WTC11 (cell line): ENCODE data around the gene CISTR. TPM values are rescaled to one million over a fixed set of nuclear protein-coding genes. Genes with fewer than 3 reads are reported as not detected.

Experiments used
- ATAC-seq: fragments of 200-7000 bp; cut with Tn5 transposase; 2 replicates; pipeline ENCODE4 v1.10.0; 2021; ENCODE audit warnings: mild to moderate bottlenecking, moderate library complexity
- CTCF ChIA-PET: fragments of 300-600 bp; sonication (Branson Sonifier 250); formaldehyde crosslinking; loops from one replicate; lab custom pipeline; 2021; ENCODE audit warnings: antibody characterized with exemption; lab: Charles Lee
- POLR2A ChIA-PET: fragments of 350-600 bp; sonication (Branson Sonifier 250); formaldehyde crosslinking; loops from one replicate; lab custom pipeline; 2021; ENCODE audit warnings: antibody characterized with exemption; lab: Charles Lee
- DNase-seq: peaks from one replicate; pipeline ENCODE4 v3.0.0; 2021; ENCODE audit warnings: low spot score
- H3K27ac Mint-ChIP-seq: 2 replicates; pipeline ENCODE4 v1.8.0; 2021; ENCODE audit warnings: mixed read lengths
- H3K27me3 Mint-ChIP-seq: 2 replicates; pipeline ENCODE4 v1.8.0; 2021; ENCODE audit warnings: low read depth, mild to moderate bottlenecking, moderate library complexity, mixed read lengths
- H3K36me3 Mint-ChIP-seq: 2 replicates; pipeline ENCODE4 v1.8.0; 2021; ENCODE audit warnings: mixed read lengths
- H3K4me1 Mint-ChIP-seq: 2 replicates; pipeline ENCODE4 v1.8.0; 2022; ENCODE audit warnings: mixed read lengths
- H3K4me3 Mint-ChIP-seq: 2 replicates; pipeline ENCODE4 v1.8.0; 2021; ENCODE audit warnings: mild to moderate bottlenecking, moderate library complexity, mixed read lengths
- H3K9me3 Mint-ChIP-seq: 2 replicates; pipeline ENCODE4 v1.8.0; 2021; ENCODE audit warnings: mixed read lengths
- CREM ChIP-seq: sonication (generic); formaldehyde crosslinking; IDR thresholded peaks from 2 replicates; pipeline ENCODE4 v1.8.1; 2022; ENCODE audit warnings: mild to moderate bottlenecking, missing genetic modification reagents, moderate library complexity
- E2F4 ChIP-seq: sonication (generic); formaldehyde crosslinking; IDR thresholded peaks from 2 replicates; pipeline ENCODE4 v1.8.1; 2022; ENCODE audit warnings: low read depth, mild to moderate bottlenecking, moderate library complexity, missing genetic modification reagents, borderline replicate concordance
- ERG ChIP-seq: fragments of 250-450 bp; sonication (Bioruptor Pico); IDR thresholded peaks from 2 replicates; pipeline ENCODE4 v1.8.0; 2021; ENCODE audit warnings: mild to moderate bottlenecking
- FOXJ3 ChIP-seq: sonication (generic); formaldehyde crosslinking; IDR thresholded peaks from 2 replicates; pipeline ENCODE4 v1.9.0; 2021; ENCODE audit warnings: missing genetic modification reagents, mild to moderate bottlenecking, borderline replicate concordance
- HMGA2 ChIP-seq: fragments of 250-450 bp; sonication (Bioruptor Pico); IDR thresholded peaks from 2 replicates; pipeline ENCODE4 v1.4.0; 2021; ENCODE audit warnings: mild to moderate bottlenecking, moderate library complexity
- KAT7 ChIP-seq: sonication (generic); formaldehyde crosslinking; IDR thresholded peaks from 2 replicates; pipeline ENCODE4 v1.8.1; 2023; ENCODE audit warnings: missing genetic modification reagents, mild to moderate bottlenecking, borderline replicate concordance
- MXD4 ChIP-seq: fragments of 250-450 bp; sonication (Bioruptor Pico); IDR thresholded peaks from 2 replicates; pipeline ENCODE4 v1.8.0; 2021; ENCODE audit warnings: mild to moderate bottlenecking, moderate library complexity, borderline replicate concordance
- SMAD3 ChIP-seq: sonication (generic); formaldehyde crosslinking; IDR thresholded peaks from 2 replicates; pipeline ENCODE4 v1.8.0; 2022; ENCODE audit warnings: missing genetic modification reagents, mild to moderate bottlenecking, borderline replicate concordance
- TCF7 ChIP-seq: sonication (generic); formaldehyde crosslinking; IDR thresholded peaks from 2 replicates; pipeline ENCODE4 v1.8.0; 2022; ENCODE audit warnings: mild to moderate bottlenecking, low read depth, missing genetic modification reagents, moderate library complexity
- TP53 ChIP-seq: sonication (generic); formaldehyde crosslinking; IDR thresholded peaks from 2 replicates; pipeline ENCODE4 v1.8.1; 2023; ENCODE audit warnings: mild to moderate bottlenecking, missing genetic modification reagents
- ZNF219 ChIP-seq: sonication (generic); formaldehyde crosslinking; IDR thresholded peaks from 2 replicates; pipeline ENCODE4 v1.8.0; 2023; ENCODE audit warnings: missing genetic modification reagents, mild to moderate bottlenecking, borderline replicate concordance
- ZNF317 ChIP-seq: sonication (generic); formaldehyde crosslinking; IDR thresholded peaks from 2 replicates; pipeline ENCODE4 v1.8.1; 2023; ENCODE audit warnings: low read depth, mild to moderate bottlenecking, moderate library complexity, missing genetic modification reagents, borderline replicate concordance
- ZNF423 ChIP-seq: fragments of 250-450 bp; sonication (Bioruptor Pico); IDR thresholded peaks from 2 replicates; pipeline ENCODE4 v2.1.2; 2022; ENCODE audit warnings: mild to moderate bottlenecking, moderate library complexity
- total RNA-seq: library from RNA; stranded (reverse); gene quantifications from 3 replicates; pipeline ENCODE4 v1.2.3, GENCODE V29; 2021
- TF ChIP-seq, protein P1 (sequence below): sonication (generic); formaldehyde crosslinking; IDR thresholded peaks from 2 replicates; pipeline ENCODE4 v1.8.0; 2022; ENCODE audit warnings: mild to moderate bottlenecking, missing genetic modification reagents
- TF ChIP-seq, protein P2 (sequence below): fragments of 200-600 bp; IDR thresholded peaks from 2 replicates; pipeline ENCODE4 v1.8.0; 2022; ENCODE audit warnings: antibody characterized with exemption
- TF ChIP-seq, protein P3 (sequence below): sonication (generic); formaldehyde crosslinking; IDR thresholded peaks from 2 replicates; pipeline ENCODE4 v1.8.0; 2022; ENCODE audit warnings: mild to moderate bottlenecking, missing genetic modification reagents
- TF ChIP-seq, protein P4 (sequence below): sonication (generic); formaldehyde crosslinking; IDR thresholded peaks from 2 replicates; pipeline ENCODE4 v1.8.0; 2023; ENCODE audit warnings: missing genetic modification reagents, mild to moderate bottlenecking, borderline replicate concordance
- TF ChIP-seq, protein P5 (sequence below): sonication (generic); formaldehyde crosslinking; IDR thresholded peaks from 2 replicates; pipeline ENCODE4 v1.8.0; 2022; ENCODE audit warnings: missing genetic modification reagents

CISTR gene
- total RNA-seq, 1 experiment from 2014 or later = 0.81 TPM

- Mint-ChIP-seq H3K27me3 (peaks cover 15% of the 10 kb centered on the region), H3K9me3 (no peaks in the 10 kb centered on the region), H3K36me3 (no peaks in the 10 kb centered on the region), H3K27ac (no peak overlapping the region), H3K4me3 (no peak overlapping the region), H3K4me1 (peaks cover 11% of the 10 kb centered on the region)
- ChIA-PET CTCF (interaction anchor here (2.5 to 10.2 kb wide), 8 partner anchors 8 to 205 kb away, joined by 19 to 327 read pairs (median 116); partner anchors contain the start of genes ATP5MC2 and CALCOCO1), POLR2A (interaction anchor here (0.7 kb wide), 1 partner anchor 8 kb away, joined by 3 read pairs; no protein-coding TSS in a partner anchor)
- TF ChIP-seq SMAD3 (CRISPR knock-in tag) (no peak), HMGA2 (CRISPR knock-in tag) (no peak), ZNF317 (no peak), ZNF219 (CRISPR knock-in tag) (no peak), KAT7 (CRISPR knock-in tag) (no peak), MXD4 (CRISPR knock-in tag) (no peak), E2F4 (CRISPR knock-in tag) (no peak), TCF7 (CRISPR knock-in tag) (no peak), ERG (CRISPR knock-in tag) (no peak), TP53 (CRISPR knock-in tag) (no peak), ZNF423 (CRISPR knock-in tag) (no peak), CREM (CRISPR knock-in tag) (no peak), FOXJ3 (CRISPR knock-in tag) (no peak)
- TF ChIP-seq, protein P1, sequence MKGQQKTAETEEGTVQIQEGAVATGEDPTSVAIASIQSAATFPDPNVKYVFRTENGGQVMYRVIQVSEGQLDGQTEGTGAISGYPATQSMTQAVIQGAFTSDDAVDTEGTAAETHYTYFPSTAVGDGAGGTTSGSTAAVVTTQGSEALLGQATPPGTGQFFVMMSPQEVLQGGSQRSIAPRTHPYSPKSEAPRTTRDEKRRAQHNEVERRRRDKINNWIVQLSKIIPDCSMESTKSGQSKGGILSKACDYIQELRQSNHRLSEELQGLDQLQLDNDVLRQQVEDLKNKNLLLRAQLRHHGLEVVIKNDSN (CRISPR knock-in tag) = no peak
- TF ChIP-seq, protein P2, sequence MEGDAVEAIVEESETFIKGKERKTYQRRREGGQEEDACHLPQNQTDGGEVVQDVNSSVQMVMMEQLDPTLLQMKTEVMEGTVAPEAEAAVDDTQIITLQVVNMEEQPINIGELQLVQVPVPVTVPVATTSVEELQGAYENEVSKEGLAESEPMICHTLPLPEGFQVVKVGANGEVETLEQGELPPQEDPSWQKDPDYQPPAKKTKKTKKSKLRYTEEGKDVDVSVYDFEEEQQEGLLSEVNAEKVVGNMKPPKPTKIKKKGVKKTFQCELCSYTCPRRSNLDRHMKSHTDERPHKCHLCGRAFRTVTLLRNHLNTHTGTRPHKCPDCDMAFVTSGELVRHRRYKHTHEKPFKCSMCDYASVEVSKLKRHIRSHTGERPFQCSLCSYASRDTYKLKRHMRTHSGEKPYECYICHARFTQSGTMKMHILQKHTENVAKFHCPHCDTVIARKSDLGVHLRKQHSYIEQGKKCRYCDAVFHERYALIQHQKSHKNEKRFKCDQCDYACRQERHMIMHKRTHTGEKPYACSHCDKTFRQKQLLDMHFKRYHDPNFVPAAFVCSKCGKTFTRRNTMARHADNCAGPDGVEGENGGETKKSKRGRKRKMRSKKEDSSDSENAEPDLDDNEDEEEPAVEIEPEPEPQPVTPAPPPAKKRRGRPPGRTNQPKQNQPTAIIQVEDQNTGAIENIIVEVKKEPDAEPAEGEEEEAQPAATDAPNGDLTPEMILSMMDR = no peak
- TF ChIP-seq, protein P3, sequence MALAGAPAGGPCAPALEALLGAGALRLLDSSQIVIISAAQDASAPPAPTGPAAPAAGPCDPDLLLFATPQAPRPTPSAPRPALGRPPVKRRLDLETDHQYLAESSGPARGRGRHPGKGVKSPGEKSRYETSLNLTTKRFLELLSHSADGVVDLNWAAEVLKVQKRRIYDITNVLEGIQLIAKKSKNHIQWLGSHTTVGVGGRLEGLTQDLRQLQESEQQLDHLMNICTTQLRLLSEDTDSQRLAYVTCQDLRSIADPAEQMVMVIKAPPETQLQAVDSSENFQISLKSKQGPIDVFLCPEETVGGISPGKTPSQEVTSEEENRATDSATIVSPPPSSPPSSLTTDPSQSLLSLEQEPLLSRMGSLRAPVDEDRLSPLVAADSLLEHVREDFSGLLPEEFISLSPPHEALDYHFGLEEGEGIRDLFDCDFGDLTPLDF = no peak
- TF ChIP-seq, protein P4, sequence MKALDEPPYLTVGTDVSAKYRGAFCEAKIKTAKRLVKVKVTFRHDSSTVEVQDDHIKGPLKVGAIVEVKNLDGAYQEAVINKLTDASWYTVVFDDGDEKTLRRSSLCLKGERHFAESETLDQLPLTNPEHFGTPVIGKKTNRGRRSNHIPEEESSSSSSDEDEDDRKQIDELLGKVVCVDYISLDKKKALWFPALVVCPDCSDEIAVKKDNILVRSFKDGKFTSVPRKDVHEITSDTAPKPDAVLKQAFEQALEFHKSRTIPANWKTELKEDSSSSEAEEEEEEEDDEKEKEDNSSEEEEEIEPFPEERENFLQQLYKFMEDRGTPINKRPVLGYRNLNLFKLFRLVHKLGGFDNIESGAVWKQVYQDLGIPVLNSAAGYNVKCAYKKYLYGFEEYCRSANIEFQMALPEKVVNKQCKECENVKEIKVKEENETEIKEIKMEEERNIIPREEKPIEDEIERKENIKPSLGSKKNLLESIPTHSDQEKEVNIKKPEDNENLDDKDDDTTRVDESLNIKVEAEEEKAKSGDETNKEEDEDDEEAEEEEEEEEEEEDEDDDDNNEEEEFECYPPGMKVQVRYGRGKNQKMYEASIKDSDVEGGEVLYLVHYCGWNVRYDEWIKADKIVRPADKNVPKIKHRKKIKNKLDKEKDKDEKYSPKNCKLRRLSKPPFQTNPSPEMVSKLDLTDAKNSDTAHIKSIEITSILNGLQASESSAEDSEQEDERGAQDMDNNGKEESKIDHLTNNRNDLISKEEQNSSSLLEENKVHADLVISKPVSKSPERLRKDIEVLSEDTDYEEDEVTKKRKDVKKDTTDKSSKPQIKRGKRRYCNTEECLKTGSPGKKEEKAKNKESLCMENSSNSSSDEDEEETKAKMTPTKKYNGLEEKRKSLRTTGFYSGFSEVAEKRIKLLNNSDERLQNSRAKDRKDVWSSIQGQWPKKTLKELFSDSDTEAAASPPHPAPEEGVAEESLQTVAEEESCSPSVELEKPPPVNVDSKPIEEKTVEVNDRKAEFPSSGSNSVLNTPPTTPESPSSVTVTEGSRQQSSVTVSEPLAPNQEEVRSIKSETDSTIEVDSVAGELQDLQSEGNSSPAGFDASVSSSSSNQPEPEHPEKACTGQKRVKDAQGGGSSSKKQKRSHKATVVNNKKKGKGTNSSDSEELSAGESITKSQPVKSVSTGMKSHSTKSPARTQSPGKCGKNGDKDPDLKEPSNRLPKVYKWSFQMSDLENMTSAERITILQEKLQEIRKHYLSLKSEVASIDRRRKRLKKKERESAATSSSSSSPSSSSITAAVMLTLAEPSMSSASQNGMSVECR (CRISPR knock-in tag) = no peak
- TF ChIP-seq, protein P5, sequence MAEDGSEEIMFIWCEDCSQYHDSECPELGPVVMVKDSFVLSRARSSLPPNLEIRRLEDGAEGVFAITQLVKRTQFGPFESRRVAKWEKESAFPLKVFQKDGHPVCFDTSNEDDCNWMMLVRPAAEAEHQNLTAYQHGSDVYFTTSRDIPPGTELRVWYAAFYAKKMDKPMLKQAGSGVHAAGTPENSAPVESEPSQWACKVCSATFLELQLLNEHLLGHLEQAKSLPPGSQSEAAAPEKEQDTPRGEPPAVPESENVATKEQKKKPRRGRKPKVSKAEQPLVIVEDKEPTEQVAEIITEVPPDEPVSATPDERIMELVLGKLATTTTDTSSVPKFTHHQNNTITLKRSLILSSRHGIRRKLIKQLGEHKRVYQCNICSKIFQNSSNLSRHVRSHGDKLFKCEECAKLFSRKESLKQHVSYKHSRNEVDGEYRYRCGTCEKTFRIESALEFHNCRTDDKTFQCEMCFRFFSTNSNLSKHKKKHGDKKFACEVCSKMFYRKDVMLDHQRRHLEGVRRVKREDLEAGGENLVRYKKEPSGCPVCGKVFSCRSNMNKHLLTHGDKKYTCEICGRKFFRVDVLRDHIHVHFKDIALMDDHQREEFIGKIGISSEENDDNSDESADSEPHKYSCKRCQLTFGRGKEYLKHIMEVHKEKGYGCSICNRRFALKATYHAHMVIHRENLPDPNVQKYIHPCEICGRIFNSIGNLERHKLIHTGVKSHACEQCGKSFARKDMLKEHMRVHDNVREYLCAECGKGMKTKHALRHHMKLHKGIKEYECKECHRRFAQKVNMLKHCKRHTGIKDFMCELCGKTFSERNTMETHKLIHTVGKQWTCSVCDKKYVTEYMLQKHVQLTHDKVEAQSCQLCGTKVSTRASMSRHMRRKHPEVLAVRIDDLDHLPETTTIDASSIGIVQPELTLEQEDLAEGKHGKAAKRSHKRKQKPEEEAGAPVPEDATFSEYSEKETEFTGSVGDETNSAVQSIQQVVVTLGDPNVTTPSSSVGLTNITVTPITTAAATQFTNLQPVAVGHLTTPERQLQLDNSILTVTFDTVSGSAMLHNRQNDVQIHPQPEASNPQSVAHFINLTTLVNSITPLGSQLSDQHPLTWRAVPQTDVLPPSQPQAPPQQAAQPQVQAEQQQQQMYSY (CRISPR knock-in tag) = no peak
- DNase-seq = peak; percentile 46
- peak; percentile 12 for ATAC-seq
These were observed 3.5 kb downstream of the CISTR start for GRCh38 chr12:53748072-53748840.
